HepG2 (cell line): ENCODE results near the gene CNN3. TPM values are rescaled to one million over a fixed set of nuclear protein-coding genes. Genes with fewer than 3 reads are reported as not detected.

Experiments
- ATAC-seq: fragments of 200-7000 bp; cut with Tn5 transposase; 3 replicates; pipeline ENCODE4 v1.9.1; 2020; ENCODE audit warnings: mild to moderate bottlenecking, moderate library complexity
- BruUV-seq: library from RNA; stranded (reverse); fragments of 400-500 nt; replicated peaks from 2 replicates; lab custom pipeline; 2021; lab: Mats Ljungman, UMichigan
- CTCF ChIA-PET: fragments of 300-600 bp; formaldehyde crosslinking; extraction: SDS; loops from one replicate; lab custom pipeline; 2021; ENCODE audit warnings: low total read pairs, inconsistent platforms, low intra/inter-chr PET ratio; lab: Yijun Ruan, JAX
- POLR2A ChIA-PET: fragments of 350-600 bp; sonication (Branson Sonifier 250); formaldehyde crosslinking; loops from one replicate; lab custom pipeline; 2020; ENCODE audit warnings: antibody characterized with exemption, inconsistent platforms; lab: Yijun Ruan, JAX
- DNase-seq: peaks from one replicate; pipeline ENCODE4 v3.0.0-alpha.2; 2015; ENCODE audit warnings: low spot score
- FAIRE-seq: peaks from 3 replicates; lab custom pipeline; 2011; peaks lifted over from hg19 to GRCh38; lab: Jason Lieb, UNC
- H2AFZ ChIP-seq: one replicate; pipeline ENCODE4 v1.6.1; 2011; ENCODE audit warnings: low read length, inconsistent platforms
- H3K27ac ChIP-seq: fragments of 300-600 bp; 3 replicates; pipeline ENCODE4 v1.8.0; 2011; ENCODE audit warnings: mixed run types, mild to moderate bottlenecking, mixed read lengths, low read length, inconsistent platforms; ENCODE audit not compliant: insufficient read depth; ENCODE audit errors: extremely low read length
- H3K27me3 ChIP-seq, 2 experiments: fragments of 200-600 bp in 1 of 2; 2 replicates in 1 of 2; 3 replicates in 1 of 2; pipeline versions ENCODE4 v1.6.0 to v1.8.0; 2011; ENCODE audit warnings: low read length in 2 of 2, mild to moderate bottlenecking in 2 of 2, moderate library complexity in 2 of 2, inconsistent platforms in 1 of 2; ENCODE audit not compliant: insufficient read depth in 2 of 2, control insufficient read depth in 1 of 2
- H3K36me3 ChIP-seq, 2 experiments: fragments of 200-600 bp in 1 of 2; replicated peaks in 1 of 2; 2 replicates in 1 of 2; 3 replicates in 1 of 2; pipeline versions ENCODE4 v1.5.1 to v1.8.0; 2011; ENCODE audit warnings: low read length in 2 of 2, inconsistent platforms in 1 of 2; ENCODE audit not compliant: insufficient read depth in 2 of 2, control insufficient read depth in 1 of 2
- H3K4me1 ChIP-seq: 2 replicates; pipeline ENCODE4 v1.5.1; 2012; ENCODE audit warnings: low read length, inconsistent platforms; ENCODE audit not compliant: insufficient read depth
- H3K4me2 ChIP-seq: 2 replicates; pipeline ENCODE4 v1.6.0; 2011; ENCODE audit warnings: low read depth, low read length, inconsistent platforms
- H3K4me3 ChIP-seq, 3 experiments: fragments of 200-600 bp in 1 of 3; sonication (generic), shearing (Covaris generic) in 1 of 3; replicated peaks in 1 of 3; 2 replicates each; pipeline ENCODE4 v1.5.1; 2011 to 2016; ENCODE audit warnings: low read length in 3 of 3, inconsistent platforms in 2 of 3, low read depth in 2 of 3, mild to moderate bottlenecking in 2 of 3, control low read depth in 1 of 3, mixed read lengths in 1 of 3; ENCODE audit not compliant: insufficient read depth in 1 of 3
- H3K79me2 ChIP-seq: one replicate; pipeline ENCODE4 v1.6.1; 2011; ENCODE audit warnings: low read length, inconsistent platforms; ENCODE audit not compliant: insufficient read depth
- H3K9ac ChIP-seq: 2 replicates; pipeline ENCODE4 v1.6.0; 2011; ENCODE audit warnings: mild to moderate bottlenecking, low read depth, low read length, inconsistent platforms; ENCODE audit not compliant: insufficient read depth
- H3K9me3 ChIP-seq: 2 replicates; pipeline ENCODE4 v1.5.1; 2012; ENCODE audit warnings: mild to moderate bottlenecking, low read length
- H4K20me1 ChIP-seq: 2 replicates; pipeline ENCODE4 v1.6.0; 2011; ENCODE audit warnings: inconsistent platforms, mild to moderate bottlenecking, low read length, moderate library complexity; ENCODE audit not compliant: insufficient read depth
- HOXA9 ChIP-seq: sonication (generic); formaldehyde crosslinking; IDR thresholded peaks from 2 replicates; pipeline ENCODE4 v1.8.1; 2022; ENCODE audit warnings: missing genetic modification reagents, mild to moderate bottlenecking, moderate library complexity, borderline replicate concordance
- NCOA1 ChIP-seq: sonication (generic); formaldehyde crosslinking; IDR thresholded peaks from 2 replicates; pipeline ENCODE4 v1.9.0; 2021; ENCODE audit warnings: missing genetic modification reagents
- TGIF2 ChIP-seq: IDR thresholded peaks from 2 replicates; pipeline ENCODE4 v1.6.1; 2016; ENCODE audit warnings: control low read depth, missing compliant biosample characterization
- ZFP91 ChIP-seq: sonication (generic); formaldehyde crosslinking; IDR thresholded peaks from 2 replicates; pipeline ENCODE4 v1.9.0; 2022; ENCODE audit warnings: missing genetic modification reagents, mild to moderate bottlenecking, borderline replicate concordance
- ZNF569 ChIP-seq: sonication (generic); formaldehyde crosslinking; IDR thresholded peaks from 2 replicates; pipeline ENCODE4 v1.5.0; 2020; ENCODE audit warnings: mild to moderate bottlenecking, missing genetic modification reagents, moderate library complexity, borderline replicate concordance
- ZNF781 ChIP-seq: sonication (generic); formaldehyde crosslinking; IDR thresholded peaks from 2 replicates; pipeline ENCODE4 v1.5.1; 2020; ENCODE audit warnings: borderline replicate concordance, mild to moderate bottlenecking, missing genetic modification reagents; ENCODE audit errors: not compliant biosample characterization
- ZZZ3 ChIP-seq: sonication (generic); formaldehyde crosslinking; IDR thresholded peaks from 2 replicates; pipeline ENCODE4 v1.4.0; 2020; ENCODE audit warnings: missing genetic modification reagents, mild to moderate bottlenecking, borderline replicate concordance
- WGBS: methylation state at CpG from one replicate; pipeline ENCODE4 v1.1.6; 2017; ENCODE audit warnings: low lambda C conversion rate; 5-methylcytosine and 5-hydroxymethylcytosine counted together
- in situ Hi-C: cut with HindIII; loops from 2 replicates; pipeline ENCODE4 v1.10.0; 2017; ENCODE audit warnings: low pct_unique_long_range_greater_than_20kb; ENCODE audit not compliant: extremely low pct_ligation_motif_present
- intact Hi-C: fragments of 100-400 bp; cut with micrococcal nuclease; formaldehyde crosslinking; loops from one replicate; pipeline ENCODE4 v1.10.0; 2022; ENCODE audit not compliant: unreplicated experiment
- polyA plus RNA-seq, 8 experiments: library from polyadenylated mRNA; depleted of rRNA in 3 of 8; stranded (reverse) in 7 of 8; unstranded in 1 of 8; fragments of >200 nt; fragmentation: Illumina TruSeq in 4 of 8; extraction: Trizol in 4 of 8; gene quantifications; 2 replicates each; pipeline versions ENCODE4 v1.2.1 to v1.2.3, GENCODE V29; 2011 to 2016; ENCODE audit warnings: low read depth in 4 of 8, missing spikeins in 1 of 8, mixed read lengths in 1 of 8; ENCODE audit not compliant: insufficient read depth in 1 of 8
- total RNA-seq, 5 experiments: library from RNA; depleted of rRNA; stranded (reverse); fragments of >200 nt; fragmentation: Illumina TruSeq; extraction: Trizol; gene quantifications; 2 replicates each; pipeline ENCODE4 v1.2.3, GENCODE V29; 2016; ENCODE audit warnings: low read depth in 1 of 5
- TF ChIP-seq, protein P1 (sequence below): sonication (generic); formaldehyde crosslinking; IDR thresholded peaks from 2 replicates; pipeline ENCODE4 v1.4.0; 2020; ENCODE audit warnings: mild to moderate bottlenecking, missing genetic modification reagents, borderline replicate concordance

The CNN3 gene
- total and polyA plus RNA-seq, 2 of the 13 experiments (the other 11 are each of a cell fraction or from before 2014, with no cell fraction given): 113 to 223 TPM

DNA sequence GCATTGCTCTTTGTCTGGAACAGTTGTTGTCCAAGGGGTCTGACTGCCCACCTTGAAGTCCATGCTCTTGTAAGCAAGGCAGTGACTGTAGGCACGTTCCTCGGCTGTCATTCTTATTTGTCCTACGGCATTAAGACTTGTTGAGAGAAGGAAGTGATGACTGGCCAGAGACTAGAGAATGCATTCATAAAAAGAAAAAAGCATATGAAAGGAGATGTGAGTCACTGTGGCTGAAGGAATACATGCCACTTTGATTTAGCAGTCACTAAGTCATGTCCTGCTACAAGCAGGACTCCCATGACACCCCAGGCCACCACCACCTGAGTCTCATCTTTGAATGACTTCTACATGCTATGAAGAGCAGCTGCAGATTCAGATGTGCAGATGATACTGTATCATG is 50.5 kb downstream of the CNN3 start (continued):
- TF ChIP-seq HOXA9 (CRISPR knock-in tag) (no peak), ZZZ3 (no peak), TGIF2 (no peak), ZFP91 (no peak), ZNF781 (CRISPR knock-in tag) (no peak), NCOA1 (CRISPR knock-in tag) (no peak)

DNA sequence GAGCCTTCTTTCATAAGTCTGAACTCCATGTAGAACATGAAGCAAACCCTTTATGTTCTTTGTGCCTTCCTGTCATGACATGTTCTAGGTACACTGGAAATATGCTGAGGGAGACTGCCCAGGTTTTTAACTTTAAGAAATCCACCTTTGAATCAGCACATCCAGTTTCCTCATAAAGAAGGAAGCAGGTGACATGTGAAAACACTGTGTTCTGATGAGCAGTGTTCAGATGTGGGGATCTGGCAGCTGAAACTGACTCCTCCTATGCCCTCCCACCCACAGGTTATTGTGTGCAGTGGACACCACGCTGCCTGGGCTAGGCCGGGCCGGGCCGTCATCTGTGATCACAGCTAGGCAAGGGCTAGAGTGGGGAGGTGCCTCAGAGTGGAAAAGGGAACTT is 51.1 kb downstream of the CNN3 start:
- in situ Hi-C loops: no loop called here
- 92% methylated on average over 4 of the region's 4 CpGs for WGBS
- H3K9me3 ChIP-seq: no peaks in the 10 kb centered on the region
- POLR2A ChIA-PET: no interaction called here
- H3K4me2 ChIP-seq: no peak overlapping the region
- H3K4me3 ChIP-seq: no peak overlapping the region
- intact Hi-C loops: no loop called here
- H2AFZ ChIP-seq: no peak overlapping the region
- H4K20me1 ChIP-seq: no peaks in the 10 kb centered on the region
- no TSS peak for BruUV-seq
- no peak for TF ChIP-seq ZNF569
- TF ChIP-seq, protein P1, sequence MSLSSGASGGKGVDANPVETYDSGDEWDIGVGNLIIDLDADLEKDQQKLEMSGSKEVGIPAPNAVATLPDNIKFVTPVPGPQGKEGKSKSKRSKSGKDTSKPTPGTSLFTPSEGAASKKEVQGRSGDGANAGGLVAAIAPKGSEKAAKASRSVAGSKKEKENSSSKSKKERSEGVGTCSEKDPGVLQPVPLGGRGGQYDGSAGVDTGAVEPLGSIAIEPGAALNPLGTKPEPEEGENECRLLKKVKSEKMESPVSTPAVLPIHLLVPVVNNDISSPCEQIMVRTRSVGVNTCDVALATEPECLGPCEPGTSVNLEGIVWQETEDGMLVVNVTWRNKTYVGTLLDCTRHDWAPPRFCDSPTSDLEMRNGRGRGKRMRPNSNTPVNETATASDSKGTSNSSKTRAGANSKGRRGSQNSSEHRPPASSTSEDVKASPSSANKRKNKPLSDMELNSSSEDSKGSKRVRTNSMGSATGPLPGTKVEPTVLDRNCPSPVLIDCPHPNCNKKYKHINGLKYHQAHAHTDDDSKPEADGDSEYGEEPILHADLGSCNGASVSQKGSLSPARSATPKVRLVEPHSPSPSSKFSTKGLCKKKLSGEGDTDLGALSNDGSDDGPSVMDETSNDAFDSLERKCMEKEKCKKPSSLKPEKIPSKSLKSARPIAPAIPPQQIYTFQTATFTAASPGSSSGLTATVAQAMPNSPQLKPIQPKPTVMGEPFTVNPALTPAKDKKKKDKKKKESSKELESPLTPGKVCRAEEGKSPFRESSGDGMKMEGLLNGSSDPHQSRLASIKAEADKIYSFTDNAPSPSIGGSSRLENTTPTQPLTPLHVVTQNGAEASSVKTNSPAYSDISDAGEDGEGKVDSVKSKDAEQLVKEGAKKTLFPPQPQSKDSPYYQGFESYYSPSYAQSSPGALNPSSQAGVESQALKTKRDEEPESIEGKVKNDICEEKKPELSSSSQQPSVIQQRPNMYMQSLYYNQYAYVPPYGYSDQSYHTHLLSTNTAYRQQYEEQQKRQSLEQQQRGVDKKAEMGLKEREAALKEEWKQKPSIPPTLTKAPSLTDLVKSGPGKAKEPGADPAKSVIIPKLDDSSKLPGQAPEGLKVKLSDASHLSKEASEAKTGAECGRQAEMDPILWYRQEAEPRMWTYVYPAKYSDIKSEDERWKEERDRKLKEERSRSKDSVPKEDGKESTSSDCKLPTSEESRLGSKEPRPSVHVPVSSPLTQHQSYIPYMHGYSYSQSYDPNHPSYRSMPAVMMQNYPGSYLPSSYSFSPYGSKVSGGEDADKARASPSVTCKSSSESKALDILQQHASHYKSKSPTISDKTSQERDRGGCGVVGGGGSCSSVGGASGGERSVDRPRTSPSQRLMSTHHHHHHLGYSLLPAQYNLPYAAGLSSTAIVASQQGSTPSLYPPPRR (CRISPR knock-in tag): no peak
- H3K36me3 ChIP-seq: no peaks in the 10 kb centered on the region; a peak in 2 of 5 replicates
- H3K4me1 ChIP-seq: no peaks in the 10 kb centered on the region
- H3K79me2 ChIP-seq: no peaks in the 10 kb centered on the region
- H3K27ac ChIP-seq: no peak overlapping the region
- DNase-seq: no peak
- no peak overlapping the region for H3K9ac ChIP-seq
- CTCF ChIA-PET: no interaction called here
- no peak for FAIRE-seq
- H3K27me3 ChIP-seq: no peaks in the 10 kb centered on the region
- no peak for ATAC-seq
